NT2/D1 (cell line): ENCODE results near the gene CYB561D1.
A peak's percentile ranks its signal among the peaks of the same experiment; 100 is the strongest.

Experiments
- DNase-seq: peaks from one replicate; pipeline ENCODE4 v3.0.0-alpha.2; 2011; ENCODE audit warnings: low read depth, low spot score
- H3K27me3 ChIP-seq: 2 replicates; pipeline ENCODE4 v1.6.0; 2011; ENCODE audit warnings: mild to moderate bottlenecking; ENCODE audit not compliant: insufficient read length, insufficient read depth
- H3K36me3 ChIP-seq: 2 replicates; pipeline ENCODE4 v1.6.1; 2011; ENCODE audit warnings: mild to moderate bottlenecking, low read length, mixed read lengths; ENCODE audit not compliant: insufficient read depth, insufficient read length
- H3K4me1 ChIP-seq: 2 replicates; pipeline ENCODE4 v1.5.1; 2011; ENCODE audit not compliant: insufficient read depth, insufficient read length
- H3K4me3 ChIP-seq: 2 replicates; pipeline ENCODE4 v1.5.1; 2011; ENCODE audit warnings: low read depth; ENCODE audit not compliant: insufficient read length
- H3K9ac ChIP-seq: 2 replicates; pipeline ENCODE4 v1.6.0; 2011; ENCODE audit warnings: low read depth; ENCODE audit not compliant: insufficient read length
- H3K9me3 ChIP-seq: 2 replicates; pipeline ENCODE4 v1.5.1; 2011; ENCODE audit warnings: mild to moderate bottlenecking, low read length; ENCODE audit not compliant: insufficient read depth
- SUZ12 ChIP-seq: IDR thresholded peaks from 2 replicates; pipeline ENCODE4 v1.6.1; 2011; ENCODE audit not compliant: insufficient read length, insufficient read depth; ENCODE audit errors: extremely low read depth
- YY1 ChIP-seq: IDR thresholded peaks from 2 replicates; pipeline ENCODE4 v1.6.1; 2011; ENCODE audit not compliant: insufficient read length, insufficient read depth
- ZNF274 ChIP-seq: IDR thresholded peaks from 2 replicates; pipeline ENCODE4 v1.6.1; 2011; ENCODE audit warnings: mild to moderate bottlenecking, low read depth, low read length

Gene CYB561D1

DNA sequence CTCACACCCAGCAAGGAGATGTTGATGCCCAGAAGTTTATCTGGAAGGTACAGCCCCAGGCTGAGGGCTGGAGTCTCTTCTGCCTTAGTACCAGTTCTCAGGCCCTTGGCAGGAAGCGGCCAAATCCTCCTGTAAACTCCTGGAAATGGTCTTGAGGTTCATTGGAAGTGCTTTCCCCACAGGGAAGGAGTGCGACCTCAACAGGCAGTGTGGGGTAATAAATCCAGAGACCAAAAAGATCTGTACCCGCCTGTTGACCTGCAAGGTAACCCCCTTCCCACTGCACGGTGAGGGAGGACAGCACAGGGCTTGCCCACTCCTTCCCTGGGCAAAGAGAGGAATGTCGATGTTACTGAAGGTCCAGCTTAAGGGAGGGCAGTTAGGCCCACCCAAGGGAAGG, 5.7 kb upstream of the CYB561D1 start:
- Histone ChIP-seq H3K36me3 (peaks cover 67% of the 10 kb centered on the region), H3K9ac (no peak overlapping the region), H3K4me3 (no peak overlapping the region), H3K27me3 (no peaks in the 10 kb centered on the region), H3K4me1 (peaks cover 9% of the 10 kb centered on the region), H3K9me3 (no peaks in the 10 kb centered on the region)
- TF ChIP-seq YY1 (no peak), SUZ12 (no peak), ZNF274 (no peak)
- DNase-seq = no peak

DNA sequence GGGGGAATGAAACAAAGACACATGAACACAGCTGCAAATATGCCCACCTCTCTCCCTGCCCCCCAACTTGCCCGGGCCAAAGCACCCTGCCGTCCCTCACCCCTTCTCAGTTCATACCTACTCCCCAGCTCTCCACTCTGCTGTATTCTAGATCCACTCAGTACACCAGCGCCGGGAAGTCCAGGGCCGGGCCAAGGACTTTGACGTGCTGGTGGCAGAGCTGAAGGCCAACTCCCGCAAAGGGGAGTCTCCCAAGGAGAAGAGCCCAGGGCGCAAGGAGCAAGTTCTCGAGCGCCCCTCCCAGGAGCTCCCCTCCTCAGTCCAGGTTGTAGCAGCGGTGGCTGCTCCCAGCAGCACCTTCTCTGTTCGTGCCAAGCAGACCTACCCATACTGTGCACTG, 5.2 kb upstream of the CYB561D1 start:
- H3K4me3 ChIP-seq = no peak overlapping the region
- H3K36me3 ChIP-seq = peaks cover 67% of the 10 kb centered on the region

DNA sequence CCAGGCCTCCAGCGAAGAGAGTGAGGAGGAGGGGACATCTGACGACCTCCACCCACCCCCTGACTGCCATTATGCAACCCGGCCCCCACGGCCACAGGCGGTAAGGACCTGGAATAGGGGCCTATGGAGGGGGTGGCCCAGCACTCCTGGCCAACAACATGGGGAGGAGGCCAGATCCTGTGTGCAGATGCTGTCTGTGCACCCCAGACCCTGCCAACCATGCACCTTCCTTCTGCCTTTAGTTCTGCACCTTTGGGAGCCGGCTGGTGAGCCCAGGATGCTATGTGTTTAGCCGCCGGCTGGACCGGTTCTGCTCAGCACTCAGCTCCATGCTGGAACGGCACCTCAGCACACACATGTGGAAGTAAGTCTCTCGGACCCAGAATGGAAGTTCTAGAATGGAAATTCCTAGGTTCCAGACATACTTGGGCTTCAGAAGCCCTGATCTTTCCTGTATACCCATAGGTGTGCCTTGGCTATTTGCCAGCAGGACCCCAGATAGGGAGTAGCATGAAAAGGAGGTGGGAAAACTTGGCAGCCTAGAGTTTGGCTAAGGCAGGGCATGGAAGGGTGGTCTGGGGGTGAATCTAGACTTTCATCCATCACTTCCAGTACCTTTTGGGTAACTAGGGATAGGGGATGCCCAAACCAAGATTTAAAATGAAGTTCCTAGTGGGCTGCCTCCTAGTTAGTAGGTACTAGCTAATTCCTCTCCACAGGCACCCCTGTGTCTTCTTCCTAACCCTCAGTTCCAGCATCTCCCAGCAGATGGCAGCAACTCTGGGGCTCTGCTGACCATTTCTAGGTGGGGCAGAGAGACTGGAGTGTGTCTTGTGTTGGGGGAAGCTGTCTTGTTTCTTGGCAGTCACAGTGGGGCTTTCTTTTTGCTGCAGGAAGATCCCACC, 3.6 kb upstream of the CYB561D1 start:
- no peak for DNase-seq
- TF ChIP-seq SUZ12 (no peak), YY1 (no peak), ZNF274 (no peak)
- peaks cover 8% of the 10 kb centered on the region for H3K4me1 ChIP-seq
- H3K27me3 ChIP-seq = no peaks in the 10 kb centered on the region
- no peak overlapping the region for H3K4me3 ChIP-seq
- peaks cover 67% of the 10 kb centered on the region for H3K36me3 ChIP-seq
- H3K9me3 ChIP-seq = no peaks in the 10 kb centered on the region
- H3K9ac ChIP-seq = peak overlapping the region; percentile 36

More for the DNA sequence above, 5.2 kb upstream of the CYB561D1 start:
- H3K9me3 ChIP-seq = no peaks in the 10 kb centered on the region
- DNase-seq = no peak
- no peak overlapping the region for H3K9ac ChIP-seq
- no peaks in the 10 kb centered on the region for H3K27me3 ChIP-seq
- H3K4me1 ChIP-seq = peaks cover 9% of the 10 kb centered on the region
- TF ChIP-seq ZNF274 (no peak), SUZ12 (no peak), YY1 (no peak)

DNA sequence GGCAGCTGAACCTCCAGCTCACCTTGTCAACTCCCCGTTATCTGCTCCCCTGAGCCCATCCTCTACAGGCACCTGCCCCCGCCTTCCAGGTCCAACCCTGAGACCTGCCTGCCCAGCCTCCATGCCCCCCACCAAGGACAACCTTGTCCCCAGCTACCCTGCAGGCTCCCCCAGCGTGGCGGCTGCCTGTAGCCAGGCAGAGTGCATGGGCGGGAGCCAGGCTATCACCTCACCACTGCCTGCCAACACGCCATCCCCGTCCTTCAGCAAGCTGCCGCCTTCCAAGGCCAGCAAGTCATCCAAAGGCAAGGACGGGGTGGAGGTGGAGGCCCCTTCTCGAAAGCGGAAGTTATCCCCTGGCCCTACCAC, 3.0 kb upstream of the CYB561D1 start:
- H3K9ac ChIP-seq = peak overlapping the region; percentile 36
- peaks cover 8% of the 10 kb centered on the region for H3K4me1 ChIP-seq
- TF ChIP-seq ZNF274 = no peak
- TF ChIP-seq YY1 = no peak
- no peak for TF ChIP-seq SUZ12
- peaks cover 68% of the 10 kb centered on the region for H3K36me3 ChIP-seq
- H3K9me3 ChIP-seq = no peaks in the 10 kb centered on the region
- DNase-seq = no peak
- no peak overlapping the region for H3K4me3 ChIP-seq
- H3K27me3 ChIP-seq = no peaks in the 10 kb centered on the region

GRCh38 chr1:109491372-109491771, 2.5 kb upstream of the CYB561D1 start:
- Histone ChIP-seq H3K9ac (no peak overlapping the region), H3K4me1 (peaks cover 8% of the 10 kb centered on the region), H3K4me3 (no peak overlapping the region), H3K9me3 (no peaks in the 10 kb centered on the region), H3K27me3 (no peaks in the 10 kb centered on the region), H3K36me3 (peaks cover 68% of the 10 kb centered on the region)
- TF ChIP-seq ZNF274 = no peak
- TF ChIP-seq SUZ12 = no peak
- TF ChIP-seq YY1 = no peak
- DNase-seq = no peak

DNA sequence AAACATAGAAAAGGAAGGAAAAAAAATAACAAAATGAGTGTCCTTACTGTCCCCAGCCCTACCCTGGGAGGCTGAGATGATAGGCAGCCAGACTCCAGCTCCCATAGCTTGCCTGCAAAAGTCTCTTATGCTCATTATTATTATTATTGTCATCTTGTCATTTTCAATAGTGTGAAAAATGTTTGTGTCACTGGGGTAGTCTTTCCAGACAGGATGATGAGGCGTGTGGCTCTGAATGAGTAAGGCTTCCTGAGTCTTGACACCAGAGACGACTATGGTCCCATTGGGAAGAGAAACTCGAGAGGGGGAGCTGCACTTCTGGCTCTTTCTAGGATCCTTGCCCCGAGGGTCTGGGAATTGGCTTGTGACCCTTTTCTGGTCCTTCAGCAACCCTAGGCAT, 1.1 kb upstream of the CYB561D1 start:
- H3K36me3 ChIP-seq = peaks cover 62% of the 10 kb centered on the region
- no peaks in the 10 kb centered on the region for H3K9me3 ChIP-seq
- H3K9ac ChIP-seq = no peak overlapping the region
- no peak for DNase-seq
- no peaks in the 10 kb centered on the region for H3K27me3 ChIP-seq
- peaks cover 2% of the 10 kb centered on the region for H3K4me1 ChIP-seq
- TF ChIP-seq YY1 = no peak
- TF ChIP-seq SUZ12 = no peak
- TF ChIP-seq ZNF274 = no peak
- H3K4me3 ChIP-seq = no peak overlapping the region

GRCh38 chr1:109493227-109493626, 667 bp upstream of the CYB561D1 start:
- Histone ChIP-seq H3K9ac (peak overlapping the region; percentile 37), H3K36me3 (peaks cover 57% of the 10 kb centered on the region)
- TF ChIP-seq YY1 (no peak), ZNF274 (no peak), SUZ12 (no peak)

More at GRCh38 chr1:109493227-109493626, 667 bp upstream of the CYB561D1 start:
- H3K9me3 ChIP-seq = no peaks in the 10 kb centered on the region
- H3K4me3 ChIP-seq = no peak overlapping the region
- peaks cover 5% of the 10 kb centered on the region for H3K4me1 ChIP-seq
- DNase-seq = no peak
- no peaks in the 10 kb centered on the region for H3K27me3 ChIP-seq
